ENCODE data around the gene CRACDL. TPM values are rescaled to one million over a fixed set of nuclear protein-coding genes. Genes with fewer than 3 reads are reported as not detected.

Gene CRACDL
- total and polyA plus RNA-seq, 7 donors = 0.36 to 8.8 (median 1.5) TPM

GRCh38 chr2:98876741-98877140 lies 59.3 kb downstream of the CRACDL start:
- H3K36me3 ChIP-seq = no peaks in the 10 kb centered on the region
- 88 to 93% methylated on average over 3 of the region's 3 CpGs for WGBS, 2 donors
- no peaks in the 10 kb centered on the region for H3K9me3 ChIP-seq
- H3K27ac ChIP-seq = no peak overlapping the region
- no peak for DNase-seq
- H3K4me1 ChIP-seq = no peaks in the 10 kb centered on the region
- TF ChIP-seq EP300 (IDR thresholded peaks at IDR 0.05) (no peak), POLR2A (IDR thresholded peaks at IDR 0.05) (no peak), CTCF (IDR thresholded peaks at IDR 0.05) (no peak), POLR2AphosphoS5 (IDR thresholded peaks at IDR 0.05) (no peak)
- H3K27me3 ChIP-seq = no peaks in the 10 kb centered on the region
- no peak overlapping the region for H3K4me3 ChIP-seq
- intact Hi-C loops (cut with DNase I) = no loop called here

- no peaks in the 10 kb centered on the region for H3K9me3 ChIP-seq
- no peak overlapping the region for H3K27ac ChIP-seq
- TF ChIP-seq POLR2A (IDR thresholded peaks at IDR 0.05) = no peak
- TF ChIP-seq CTCF (IDR thresholded peaks at IDR 0.05) = no peak
- no peak for TF ChIP-seq POLR2AphosphoS5 (IDR thresholded peaks at IDR 0.05)
- TF ChIP-seq EP300 (IDR thresholded peaks at IDR 0.05) = no peak
- WGBS, 2 donors = 77 to 87% methylated on average over 4 of the region's 4 CpGs
- H3K4me1 ChIP-seq = no peaks in the 10 kb centered on the region
- H3K4me3 ChIP-seq = no peak overlapping the region
- DNase-seq = no peak
- H3K36me3 ChIP-seq = no peaks in the 10 kb centered on the region
- intact Hi-C loops (cut with DNase I) = no loop called here
- no peaks in the 10 kb centered on the region for H3K27me3 ChIP-seq
Measured at GRCh38 chr2:98875746-98876145, 60.3 kb downstream of the CRACDL start.

GRCh38 chr2:98875081-98875728 lies 60.8 kb downstream of the CRACDL start:
- intact Hi-C loops (cut with DNase I) = no loop called here
- Histone ChIP-seq H3K27me3 (no peaks in the 10 kb centered on the region), H3K4me1 (no peaks in the 10 kb centered on the region), H3K36me3 (no peaks in the 10 kb centered on the region), H3K4me3 (no peak overlapping the region), H3K9me3 (no peaks in the 10 kb centered on the region), H3K27ac (no peak overlapping the region)
- 86 to 91% methylated on average over 14 of the region's 14 CpGs for WGBS, 2 donors
- TF ChIP-seq EP300 (IDR thresholded peaks at IDR 0.05) (no peak), POLR2A (IDR thresholded peaks at IDR 0.05) (no peak), CTCF (IDR thresholded peaks at IDR 0.05) (no peak), POLR2AphosphoS5 (IDR thresholded peaks at IDR 0.05) (no peak)
- DNase-seq = no peak

- TF ChIP-seq POLR2A (IDR thresholded peaks at IDR 0.05) (no peak), CTCF (IDR thresholded peaks at IDR 0.05) (no peak), EP300 (IDR thresholded peaks at IDR 0.05) (no peak), POLR2AphosphoS5 (IDR thresholded peaks at IDR 0.05) (no peak)
- intact Hi-C loops (cut with DNase I) = no loop called here
- H3K36me3 ChIP-seq = no peaks in the 10 kb centered on the region
- H3K27ac ChIP-seq = no peak overlapping the region
- H3K9me3 ChIP-seq = no peaks in the 10 kb centered on the region
- no peaks in the 10 kb centered on the region for H3K27me3 ChIP-seq
- no peak overlapping the region for H3K4me3 ChIP-seq
- 90 to 96% methylated on average over 11 of the region's 11 CpGs for WGBS, 2 donors
- DNase-seq = no peak
- H3K4me1 ChIP-seq = no peaks in the 10 kb centered on the region
Measured at GRCh38 chr2:98874186-98874689, 61.8 kb downstream of the CRACDL start.

- Histone ChIP-seq H3K9me3 (no peaks in the 10 kb centered on the region), H3K4me1 (no peaks in the 10 kb centered on the region), H3K27me3 (no peaks in the 10 kb centered on the region), H3K36me3 (no peaks in the 10 kb centered on the region), H3K27ac (no peak overlapping the region), H3K4me3 (no peak overlapping the region)
- TF ChIP-seq POLR2AphosphoS5 (IDR thresholded peaks at IDR 0.05) (no peak), POLR2A (IDR thresholded peaks at IDR 0.05) (no peak), EP300 (IDR thresholded peaks at IDR 0.05) (no peak), CTCF (IDR thresholded peaks at IDR 0.05) (no peak)
- intact Hi-C loops (cut with DNase I) = no loop called here
- WGBS, 2 donors = 92 to 93% methylated on average over 10 of the region's 10 CpGs
- DNase-seq = no peak
Measured at GRCh38 chr2:98872526-98872925, 63.5 kb downstream of the CRACDL start.
